ENCODE measurements around the gene SPATA1. TPM values are rescaled to one million over a fixed set of nuclear protein-coding genes. Genes with fewer than 3 reads are reported as not detected.

Gene SPATA1
- total RNA-seq, 1 donor: 3.0 TPM

- TF ChIP-seq CTCF (IDR thresholded peaks at IDR 0.05; ENCODE audit: insufficient read depth, low read length): no peak
- DNase-seq (ENCODE audit: low read depth): peak; percentile 33
- H3K4me3 ChIP-seq (ENCODE audit: low read depth, low read length): no peak overlapping the region
Observed at GRCh38 chr1:84539972-84540371, 33.8 kb downstream of the SPATA1 start.

GRCh38 chr1:84540759-84541158, 34.6 kb downstream of the SPATA1 start:
- no peak overlapping the region for H3K4me3 ChIP-seq (ENCODE audit: low read depth, low read length)
- TF ChIP-seq CTCF (IDR thresholded peaks at IDR 0.05; ENCODE audit: insufficient read depth, low read length): no peak
- peak; percentile 13 for DNase-seq (ENCODE audit: low read depth)

- H3K4me3 ChIP-seq (ENCODE audit: low read depth, low read length): no peak overlapping the region
- no peak for TF ChIP-seq CTCF (IDR thresholded peaks at IDR 0.05; ENCODE audit: insufficient read depth, low read length)
- DNase-seq (ENCODE audit: low read depth): no peak
Observed at GRCh38 chr1:84541679-84542078, 35.5 kb downstream of the SPATA1 start.

GRCh38 chr1:84550826-84551225, 44.6 kb downstream of the SPATA1 start:
- no peak overlapping the region for H3K4me3 ChIP-seq (ENCODE audit: low read depth, low read length)
- no peak for TF ChIP-seq CTCF (IDR thresholded peaks at IDR 0.05; ENCODE audit: insufficient read depth, low read length)
- peak; percentile 14 for DNase-seq (ENCODE audit: low read depth)

- TF ChIP-seq CTCF (IDR thresholded peaks at IDR 0.05; ENCODE audit: insufficient read depth, low read length): no peak
- no peak for DNase-seq (ENCODE audit: low read depth)
- no peak overlapping the region for H3K4me3 ChIP-seq (ENCODE audit: low read depth, low read length)
Observed at GRCh38 chr1:84569216-84569615, 63.0 kb downstream of the SPATA1 start.

- no peak for TF ChIP-seq CTCF (IDR thresholded peaks at IDR 0.05; ENCODE audit: insufficient read depth, low read length)
- no peak overlapping the region for H3K4me3 ChIP-seq (ENCODE audit: low read depth, low read length)
- DNase-seq (ENCODE audit: low read depth): peak; percentile 75
Observed at GRCh38 chr1:84570436-84571149, 64.4 kb downstream of the SPATA1 start.

GRCh38 chr1:84571150-84571535, 65.0 kb downstream of the SPATA1 start:
- DNase-seq (ENCODE audit: low read depth): peak; percentile 20
- TF ChIP-seq CTCF (IDR thresholded peaks at IDR 0.05; ENCODE audit: insufficient read depth, low read length): no peak
- no peak overlapping the region for H3K4me3 ChIP-seq (ENCODE audit: low read depth, low read length)
